Body of pancreas (tissue), 4 donors: ENCODE measurements around the gene GPR18.

Source experiments
- CTCF ChIP-seq, 7 experiments: fragments of 450-650 bp in 4 of 7; fragments of 200-600 bp in 3 of 7; sonication (generic) in 3 of 7; IDR thresholded peaks; one replicate each; pipeline ENCODE4 v1.5.1; 2016 to 2019; ENCODE audit warnings: antibody characterized with exemption in 7 of 7
- POLR2A ChIP-seq, 3 donors: fragments of 450-650 bp; IDR thresholded peaks; one replicate each; pipeline ENCODE4 v1.6.1; 2016; ENCODE audit warnings: antibody characterized with exemption in 3 of 3, mild to moderate bottlenecking in 2 of 3

- TF ChIP-seq POLR2A (IDR thresholded peaks at IDR 0.05) = no peak
- TF ChIP-seq CTCF (IDR thresholded peaks at IDR 0.05) = no peak
Observed at GRCh38 chr13:99228737-99229691, 29.2 kb downstream of the GPR18 start.
